GM13976 (cell line): Measurements from ENCODE around the gene ACR.

Source experiments
- DNase-seq: peaks from one replicate; pipeline ENCODE4 v3.0.0; 2012; ENCODE audit warnings: low spot score
- CTCF ChIP-seq: IDR thresholded peaks from 2 replicates; pipeline ENCODE4 v1.5.1; 2012; ENCODE audit warnings: borderline replicate concordance, mild to moderate bottlenecking; ENCODE audit not compliant: insufficient read depth; ENCODE audit errors: extremely low read depth, missing control alignments, control extremely low read depth
- in situ Hi-C: fragments of 300-500 bp; cut with MboI; formaldehyde crosslinking; loops from one replicate; pipeline ENCODE4 v1.12.0; 2022; ENCODE audit warnings: low sequenced_read_pairs, mixed read lengths, inconsistent platforms; ENCODE audit not compliant: unreplicated experiment

Gene ACR

GRCh38 chr22:50706481-50707125 lies 31.4 kb upstream of the ACR start:
- in situ Hi-C loops, result no loop called here
- DNase-seq, result no peak
- TF ChIP-seq CTCF, result no peak

- no peak for TF ChIP-seq CTCF
- in situ Hi-C loops, result no loop called here
- DNase-seq, result no peak
Observed at GRCh38 chr22:50708474-50708873, 29.5 kb upstream of the ACR start.

DNA sequence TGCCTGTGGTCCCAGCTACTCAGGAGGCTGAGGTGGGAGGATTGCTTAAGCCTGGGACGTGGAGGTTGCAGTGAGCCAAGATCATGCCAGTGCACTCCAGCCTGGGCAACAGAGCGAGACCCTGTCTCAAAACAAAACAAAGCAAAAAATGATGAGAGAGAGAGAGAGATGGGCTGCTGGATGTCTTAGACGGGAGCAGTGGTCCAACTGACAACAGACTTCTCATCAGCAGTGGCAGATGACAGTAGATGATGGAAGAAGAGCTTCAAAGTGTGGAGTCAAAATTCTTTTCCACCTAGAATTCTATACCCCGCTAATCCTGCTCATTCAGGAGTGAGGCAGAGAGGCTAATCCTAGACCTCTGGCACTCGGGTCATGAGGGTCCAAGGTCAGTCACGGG lies 29.0 kb upstream of the ACR start:
- no peak for DNase-seq
- TF ChIP-seq CTCF, result no peak
- in situ Hi-C loops, result no loop called here

GRCh38 chr22:50710221-50710620 lies 27.8 kb upstream of the ACR start:
- TF ChIP-seq CTCF, result no peak
- DNase-seq, result no peak
- in situ Hi-C loops, result no loop called here

- in situ Hi-C loops, result no loop called here
- DNase-seq, result no peak
- TF ChIP-seq CTCF, result no peak
Observed at GRCh38 chr22:50710886-50711285, 27.1 kb upstream of the ACR start.

- TF ChIP-seq CTCF, result no peak
- no peak for DNase-seq
- in situ Hi-C loops, result no loop called here
Observed at GRCh38 chr22:50711446-50712340, 26.3 kb upstream of the ACR start.
